AG04450 (cell line): ENCODE results near the gene BCL7B. TPM values are rescaled to one million over a fixed set of nuclear protein-coding genes. Genes with fewer than 3 reads are reported as not detected.

Experiments used
- polyA plus RNA-seq: library from polyadenylated mRNA; depleted of rRNA; stranded (reverse); fragments of >200 nt; gene quantifications from 2 replicates; pipeline ENCODE4 v1.2.3, GENCODE V29; 2011; rRNA removed
- small RNA-seq: library from RNA; depleted of rRNA; stranded (forward); fragments of <200 nt; gene quantifications from one replicate; pipeline ENCODE3, GENCODE V24; 2012; ENCODE audit warnings: low read depth; ENCODE audit not compliant: insufficient read length

BCL7B gene
- polyA plus RNA-seq, 1 experiment: 41.9 TPM

Small RNA genes lying within 50 kb of the gene (small RNA-seq; reads per million reads assigned to genes)
- not detected for gene RNU6-1198P

Other genes with a start within 250 kb of the BCL7B start
- gene NSUN5, start 248.9 kb downstream of the BCL7B start, polyA plus RNA-seq: 13.6 and 18.6 TPM in 2 replicates
- not detected in 2 replicates for gene TRIM50, start 229.6 kb downstream of the BCL7B start, polyA plus RNA-seq
- gene FKBP6, start 229.5 kb downstream of the BCL7B start, polyA plus RNA-seq: not detected in 2 replicates
- 0.56 and 1.2 TPM in 2 replicates for gene FZD9, start 123.9 kb downstream of the BCL7B start, polyA plus RNA-seq
- gene BAZ1B, start 35.4 kb downstream of the BCL7B start, polyA plus RNA-seq: 29.0 and 29.7 TPM in 2 replicates
- 34.7 and 45.8 TPM in 2 replicates for gene TBL2, start 20.9 kb upstream of the BCL7B start, polyA plus RNA-seq
- gene MLXIPL, start 66.8 kb upstream of the BCL7B start, polyA plus RNA-seq: not detected in 2 replicates
- gene VPS37D, start 110.1 kb upstream of the BCL7B start, polyA plus RNA-seq: 1.8 and 3.7 TPM in 2 replicates
- gene DNAJC30, start 125.8 kb upstream of the BCL7B start, polyA plus RNA-seq: 5.9 and 6.4 TPM in 2 replicates
- gene BUD23, start 125.9 kb upstream of the BCL7B start, polyA plus RNA-seq: 48.6 and 49.5 TPM in 2 replicates
- gene STX1A, start 162.0 kb upstream of the BCL7B start, polyA plus RNA-seq: 12.9 and 13.7 TPM in 2 replicates
- gene ABHD11, start 181.1 kb upstream of the BCL7B start, polyA plus RNA-seq: 5.1 and 7.5 TPM in 2 replicates
- gene CLDN3, start 212.6 kb upstream of the BCL7B start, polyA plus RNA-seq: not detected in 2 replicates